ENCODE measurements around the gene PHLDA1. TPM values are rescaled to one million over a fixed set of nuclear protein-coding genes. Genes with fewer than 3 reads are reported as not detected.

PHLDA1 gene
- total RNA-seq, 1 experiment from 2014 or later: 34.9 TPM

DNA sequence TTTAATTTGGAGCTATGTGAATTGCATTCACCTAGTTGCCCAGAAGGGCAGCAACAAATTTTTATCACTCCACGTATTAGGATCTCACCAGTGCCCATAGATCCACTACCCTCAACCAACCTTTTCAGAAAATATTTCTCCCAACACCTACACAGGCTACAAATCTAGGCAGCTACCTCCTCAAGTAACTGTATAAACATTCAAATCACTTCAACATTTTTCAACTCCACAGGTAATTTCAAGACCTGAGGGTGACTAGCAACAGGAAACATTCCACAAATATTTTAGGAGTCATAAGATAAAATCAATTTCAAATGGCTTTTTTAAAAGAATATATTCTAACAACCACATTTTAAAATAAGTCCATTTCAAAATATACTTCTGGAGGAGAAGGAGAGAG is 12.9 kb downstream of the PHLDA1 start (continued):
- TF ChIP-seq, protein P1, sequence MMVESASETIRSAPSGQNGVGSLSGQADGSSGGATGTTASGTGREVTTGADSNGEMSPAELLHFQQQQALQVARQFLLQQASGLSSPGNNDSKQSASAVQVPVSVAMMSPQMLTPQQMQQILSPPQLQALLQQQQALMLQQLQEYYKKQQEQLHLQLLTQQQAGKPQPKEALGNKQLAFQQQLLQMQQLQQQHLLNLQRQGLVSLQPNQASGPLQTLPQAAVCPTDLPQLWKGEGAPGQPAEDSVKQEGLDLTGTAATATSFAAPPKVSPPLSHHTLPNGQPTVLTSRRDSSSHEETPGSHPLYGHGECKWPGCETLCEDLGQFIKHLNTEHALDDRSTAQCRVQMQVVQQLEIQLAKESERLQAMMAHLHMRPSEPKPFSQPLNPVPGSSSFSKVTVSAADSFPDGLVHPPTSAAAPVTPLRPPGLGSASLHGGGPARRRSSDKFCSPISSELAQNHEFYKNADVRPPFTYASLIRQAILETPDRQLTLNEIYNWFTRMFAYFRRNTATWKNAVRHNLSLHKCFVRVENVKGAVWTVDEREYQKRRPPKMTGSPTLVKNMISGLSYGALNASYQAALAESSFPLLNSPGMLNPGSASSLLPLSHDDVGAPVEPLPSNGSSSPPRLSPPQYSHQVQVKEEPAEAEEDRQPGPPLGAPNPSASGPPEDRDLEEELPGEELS (CRISPR knock-in tag; IDR thresholded peaks at IDR 0.05): no peak
- TF ChIP-seq, protein P2, sequence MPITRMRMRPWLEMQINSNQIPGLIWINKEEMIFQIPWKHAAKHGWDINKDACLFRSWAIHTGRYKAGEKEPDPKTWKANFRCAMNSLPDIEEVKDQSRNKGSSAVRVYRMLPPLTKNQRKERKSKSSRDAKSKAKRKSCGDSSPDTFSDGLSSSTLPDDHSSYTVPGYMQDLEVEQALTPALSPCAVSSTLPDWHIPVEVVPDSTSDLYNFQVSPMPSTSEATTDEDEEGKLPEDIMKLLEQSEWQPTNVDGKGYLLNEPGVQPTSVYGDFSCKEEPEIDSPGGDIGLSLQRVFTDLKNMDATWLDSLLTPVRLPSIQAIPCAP (CRISPR knock-in tag; IDR thresholded peaks at IDR 0.05): no peak

DNA sequence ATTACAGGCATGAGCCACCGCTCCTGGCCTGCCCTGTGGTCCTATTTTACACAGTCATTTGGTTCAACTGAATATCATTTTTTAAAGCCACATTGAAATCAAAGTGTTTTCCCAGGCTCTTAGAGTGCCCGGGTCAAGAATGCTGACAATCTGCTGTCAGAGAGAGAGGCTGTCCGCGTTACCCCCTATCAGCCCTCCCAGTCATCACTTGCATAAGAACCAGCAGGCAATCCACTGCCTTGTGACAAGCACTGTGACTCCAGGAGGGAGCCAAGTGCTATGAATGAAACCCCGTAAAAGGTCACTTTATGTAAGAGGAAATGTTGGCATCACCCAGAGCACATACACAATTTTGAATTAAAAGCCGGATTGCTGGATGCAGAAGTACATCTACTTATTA is 13.5 kb downstream of the PHLDA1 start:
- Mint-ChIP-seq H3K9me3 (no peaks in the 10 kb centered on the region), H3K27me3 (ENCODE audit: low read depth) (no peaks in the 10 kb centered on the region), H3K36me3 (no peaks in the 10 kb centered on the region), H3K27ac (peak overlapping the region; percentile 73), H3K4me1 (peaks cover 57% of the 10 kb centered on the region), H3K4me3 (no peak overlapping the region)
- CTCF ChIA-PET: no interaction called here
- TF ChIP-seq, protein P3, sequence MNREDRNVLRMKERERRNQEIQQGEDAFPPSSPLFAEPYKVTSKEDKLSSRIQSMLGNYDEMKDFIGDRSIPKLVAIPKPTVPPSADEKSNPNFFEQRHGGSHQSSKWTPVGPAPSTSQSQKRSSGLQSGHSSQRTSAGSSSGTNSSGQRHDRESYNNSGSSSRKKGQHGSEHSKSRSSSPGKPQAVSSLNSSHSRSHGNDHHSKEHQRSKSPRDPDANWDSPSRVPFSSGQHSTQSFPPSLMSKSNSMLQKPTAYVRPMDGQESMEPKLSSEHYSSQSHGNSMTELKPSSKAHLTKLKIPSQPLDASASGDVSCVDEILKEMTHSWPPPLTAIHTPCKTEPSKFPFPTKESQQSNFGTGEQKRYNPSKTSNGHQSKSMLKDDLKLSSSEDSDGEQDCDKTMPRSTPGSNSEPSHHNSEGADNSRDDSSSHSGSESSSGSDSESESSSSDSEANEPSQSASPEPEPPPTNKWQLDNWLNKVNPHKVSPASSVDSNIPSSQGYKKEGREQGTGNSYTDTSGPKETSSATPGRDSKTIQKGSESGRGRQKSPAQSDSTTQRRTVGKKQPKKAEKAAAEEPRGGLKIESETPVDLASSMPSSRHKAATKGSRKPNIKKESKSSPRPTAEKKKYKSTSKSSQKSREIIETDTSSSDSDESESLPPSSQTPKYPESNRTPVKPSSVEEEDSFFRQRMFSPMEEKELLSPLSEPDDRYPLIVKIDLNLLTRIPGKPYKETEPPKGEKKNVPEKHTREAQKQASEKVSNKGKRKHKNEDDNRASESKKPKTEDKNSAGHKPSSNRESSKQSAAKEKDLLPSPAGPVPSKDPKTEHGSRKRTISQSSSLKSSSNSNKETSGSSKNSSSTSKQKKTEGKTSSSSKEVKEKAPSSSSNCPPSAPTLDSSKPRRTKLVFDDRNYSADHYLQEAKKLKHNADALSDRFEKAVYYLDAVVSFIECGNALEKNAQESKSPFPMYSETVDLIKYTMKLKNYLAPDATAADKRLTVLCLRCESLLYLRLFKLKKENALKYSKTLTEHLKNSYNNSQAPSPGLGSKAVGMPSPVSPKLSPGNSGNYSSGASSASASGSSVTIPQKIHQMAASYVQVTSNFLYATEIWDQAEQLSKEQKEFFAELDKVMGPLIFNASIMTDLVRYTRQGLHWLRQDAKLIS (CRISPR knock-in tag; IDR thresholded peaks at IDR 0.05; ENCODE audit: borderline replicate concordance): no peak
- TF ChIP-seq SMAD3 (CRISPR knock-in tag; IDR thresholded peaks at IDR 0.05; ENCODE audit: borderline replicate concordance) (no peak), FOXJ3 (CRISPR knock-in tag; IDR thresholded peaks at IDR 0.05; ENCODE audit: borderline replicate concordance) (0 out of 2 replicates have a peak, but pooled peaks have one; percentile 19), HMGA2 (CRISPR knock-in tag; IDR thresholded peaks at IDR 0.05) (no peak)
- TF ChIP-seq, protein P4, sequence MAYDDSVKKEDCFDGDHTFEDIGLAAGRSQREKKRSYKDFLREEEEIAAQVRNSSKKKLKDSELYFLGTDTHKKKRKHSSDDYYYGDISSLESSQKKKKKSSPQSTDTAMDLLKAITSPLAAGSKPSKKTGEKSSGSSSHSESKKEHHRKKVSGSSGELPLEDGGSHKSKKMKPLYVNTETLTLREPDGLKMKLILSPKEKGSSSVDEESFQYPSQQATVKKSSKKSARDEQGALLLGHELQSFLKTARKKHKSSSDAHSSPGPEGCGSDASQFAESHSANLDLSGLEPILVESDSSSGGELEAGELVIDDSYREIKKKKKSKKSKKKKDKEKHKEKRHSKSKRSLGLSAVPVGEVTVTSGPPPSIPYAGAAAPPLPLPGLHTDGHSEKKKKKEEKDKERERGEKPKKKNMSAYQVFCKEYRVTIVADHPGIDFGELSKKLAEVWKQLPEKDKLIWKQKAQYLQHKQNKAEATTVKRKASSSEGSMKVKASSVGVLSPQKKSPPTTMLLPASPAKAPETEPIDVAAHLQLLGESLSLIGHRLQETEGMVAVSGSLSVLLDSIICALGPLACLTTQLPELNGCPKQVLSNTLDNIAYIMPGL (CRISPR knock-in tag; IDR thresholded peaks at IDR 0.05): no peak
- DNase-seq (ENCODE audit: low spot score) (peak; percentile 22), ATAC-seq (peak; percentile 77)
- POLR2A ChIA-PET: no interaction called here

DNA sequence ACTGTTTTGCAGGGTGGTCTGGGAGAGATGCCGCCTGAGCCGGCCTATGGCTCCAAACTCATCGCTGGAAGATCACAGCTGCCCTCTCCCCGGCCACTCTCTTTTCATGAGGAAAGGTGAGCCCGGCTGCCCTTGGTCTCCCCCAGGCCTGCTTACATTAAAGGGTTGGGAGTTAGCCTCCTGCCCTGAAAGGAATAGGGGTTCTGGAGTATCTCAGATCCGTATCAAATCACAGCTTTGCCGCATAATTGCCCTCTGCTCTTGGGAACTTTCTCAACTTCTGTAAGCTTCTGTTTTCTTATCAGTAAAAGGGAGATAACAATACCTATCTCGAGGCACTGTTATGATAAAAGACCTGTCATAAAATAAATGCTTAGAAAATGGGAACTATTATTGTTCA is 17.6 kb downstream of the PHLDA1 start:
- no peak overlapping the region for H3K4me3 Mint-ChIP-seq
- TF ChIP-seq, protein P5, sequence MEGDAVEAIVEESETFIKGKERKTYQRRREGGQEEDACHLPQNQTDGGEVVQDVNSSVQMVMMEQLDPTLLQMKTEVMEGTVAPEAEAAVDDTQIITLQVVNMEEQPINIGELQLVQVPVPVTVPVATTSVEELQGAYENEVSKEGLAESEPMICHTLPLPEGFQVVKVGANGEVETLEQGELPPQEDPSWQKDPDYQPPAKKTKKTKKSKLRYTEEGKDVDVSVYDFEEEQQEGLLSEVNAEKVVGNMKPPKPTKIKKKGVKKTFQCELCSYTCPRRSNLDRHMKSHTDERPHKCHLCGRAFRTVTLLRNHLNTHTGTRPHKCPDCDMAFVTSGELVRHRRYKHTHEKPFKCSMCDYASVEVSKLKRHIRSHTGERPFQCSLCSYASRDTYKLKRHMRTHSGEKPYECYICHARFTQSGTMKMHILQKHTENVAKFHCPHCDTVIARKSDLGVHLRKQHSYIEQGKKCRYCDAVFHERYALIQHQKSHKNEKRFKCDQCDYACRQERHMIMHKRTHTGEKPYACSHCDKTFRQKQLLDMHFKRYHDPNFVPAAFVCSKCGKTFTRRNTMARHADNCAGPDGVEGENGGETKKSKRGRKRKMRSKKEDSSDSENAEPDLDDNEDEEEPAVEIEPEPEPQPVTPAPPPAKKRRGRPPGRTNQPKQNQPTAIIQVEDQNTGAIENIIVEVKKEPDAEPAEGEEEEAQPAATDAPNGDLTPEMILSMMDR (IDR thresholded peaks at IDR 0.05): no peak
- TF ChIP-seq TEAD1 (CRISPR knock-in tag; IDR thresholded peaks at IDR 0.05) (no peak), SP1 (CRISPR knock-in tag; conservative IDR thresholded peaks at IDR 0.05) (no peak), GRHL2 (CRISPR knock-in tag; IDR thresholded peaks at IDR 0.05; ENCODE audit: insufficient replicate concordance, severe bottlenecking) (no peak), HMGA2 (CRISPR knock-in tag; IDR thresholded peaks at IDR 0.05) (no peak), CBFB (CRISPR knock-in tag; IDR thresholded peaks at IDR 0.05; ENCODE audit: low read depth) (no peak), ZNF317 (CRISPR knock-in tag; IDR thresholded peaks at IDR 0.05; ENCODE audit: borderline replicate concordance, low read depth) (no peak), SOX15 (CRISPR knock-in tag; IDR thresholded peaks at IDR 0.05) (no peak), ZNF219 (CRISPR knock-in tag; IDR thresholded peaks at IDR 0.05; ENCODE audit: borderline replicate concordance) (no peak), RORB (CRISPR knock-in tag; IDR thresholded peaks at IDR 0.05) (no peak), NR1H2 (CRISPR knock-in tag; IDR thresholded peaks at IDR 0.05) (no peak)
- TF ChIP-seq, protein P6, sequence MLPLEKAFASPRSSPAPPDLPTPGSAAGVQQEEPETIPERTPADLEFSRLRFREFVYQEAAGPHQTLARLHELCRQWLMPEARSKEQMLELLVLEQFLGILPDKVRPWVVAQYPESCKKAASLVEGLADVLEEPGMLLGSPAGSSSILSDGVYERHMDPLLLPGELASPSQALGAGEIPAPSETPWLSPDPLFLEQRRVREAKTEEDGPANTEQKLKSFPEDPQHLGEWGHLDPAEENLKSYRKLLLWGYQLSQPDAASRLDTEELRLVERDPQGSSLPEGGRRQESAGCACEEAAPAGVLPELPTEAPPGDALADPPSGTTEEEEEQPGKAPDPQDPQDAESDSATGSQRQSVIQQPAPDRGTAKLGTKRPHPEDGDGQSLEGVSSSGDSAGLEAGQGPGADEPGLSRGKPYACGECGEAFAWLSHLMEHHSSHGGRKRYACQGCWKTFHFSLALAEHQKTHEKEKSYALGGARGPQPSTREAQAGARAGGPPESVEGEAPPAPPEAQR (CRISPR knock-in tag; IDR thresholded peaks at IDR 0.05): no peak
- TF ChIP-seq, protein P7, sequence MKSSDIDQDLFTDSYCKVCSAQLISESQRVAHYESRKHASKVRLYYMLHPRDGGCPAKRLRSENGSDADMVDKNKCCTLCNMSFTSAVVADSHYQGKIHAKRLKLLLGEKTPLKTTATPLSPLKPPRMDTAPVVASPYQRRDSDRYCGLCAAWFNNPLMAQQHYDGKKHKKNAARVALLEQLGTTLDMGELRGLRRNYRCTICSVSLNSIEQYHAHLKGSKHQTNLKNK (CRISPR knock-in tag; IDR thresholded peaks at IDR 0.05): no peak
- TF ChIP-seq, protein P8, sequence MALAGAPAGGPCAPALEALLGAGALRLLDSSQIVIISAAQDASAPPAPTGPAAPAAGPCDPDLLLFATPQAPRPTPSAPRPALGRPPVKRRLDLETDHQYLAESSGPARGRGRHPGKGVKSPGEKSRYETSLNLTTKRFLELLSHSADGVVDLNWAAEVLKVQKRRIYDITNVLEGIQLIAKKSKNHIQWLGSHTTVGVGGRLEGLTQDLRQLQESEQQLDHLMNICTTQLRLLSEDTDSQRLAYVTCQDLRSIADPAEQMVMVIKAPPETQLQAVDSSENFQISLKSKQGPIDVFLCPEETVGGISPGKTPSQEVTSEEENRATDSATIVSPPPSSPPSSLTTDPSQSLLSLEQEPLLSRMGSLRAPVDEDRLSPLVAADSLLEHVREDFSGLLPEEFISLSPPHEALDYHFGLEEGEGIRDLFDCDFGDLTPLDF (CRISPR knock-in tag; IDR thresholded peaks at IDR 0.05): no peak
- H3K9me3 Mint-ChIP-seq: no peaks in the 10 kb centered on the region; the same call in 1 of the 2 replicates
- ATAC-seq (no peak), DNase-seq (ENCODE audit: low spot score) (no peak)
- CTCF ChIA-PET: interaction anchor here (1.4 kb wide), 1 partner anchor 23 kb away, joined by 3 read pairs; no protein-coding TSS in a partner anchor
- no peak overlapping the region for H3K27ac Mint-ChIP-seq
- peaks cover 41% of the 10 kb centered on the region for H3K4me1 Mint-ChIP-seq
- no peaks in the 10 kb centered on the region for H3K36me3 Mint-ChIP-seq
- H3K27me3 Mint-ChIP-seq (ENCODE audit: low read depth): no peaks in the 10 kb centered on the region
- POLR2A ChIA-PET: no interaction called here

Data from WTC11 (cell line).